Large intestine (tissue), 12 donors: ENCODE results near the gene PAIP2. TPM values are rescaled to one million over a fixed set of nuclear protein-coding genes. Genes with fewer than 3 reads are reported as not detected.
A peak's percentile ranks its signal among the peaks of the same experiment; 100 is the strongest.

Source experiments
- DNase-seq, 2 donors: peaks; one replicate each; pipeline versions ENCODE4 v3.0.0 to v3.0.0-alpha.2; 2013
- H3K27ac ChIP-seq: one replicate; pipeline ENCODE4 v1.5.1; 2013; ENCODE audit warnings: low read length
- H3K27me3 ChIP-seq: 2 replicates; pipeline ENCODE4 v1.6.1; 2013; ENCODE audit warnings: low read length; ENCODE audit not compliant: control insufficient read depth, insufficient read depth
- H3K36me3 ChIP-seq: 2 replicates; pipeline ENCODE4 v1.6.1; 2013; ENCODE audit warnings: low read length; ENCODE audit not compliant: control insufficient read depth, insufficient read depth
- H3K4me1 ChIP-seq: one replicate; pipeline ENCODE4 v1.6.1; 2013; ENCODE audit warnings: low read length; ENCODE audit not compliant: control insufficient read depth, insufficient read depth
- H3K4me3 ChIP-seq: one replicate; pipeline ENCODE4 v1.5.1; 2013; ENCODE audit warnings: low read length
- H3K9me3 ChIP-seq: one replicate; pipeline ENCODE4 v1.6.1; 2013; ENCODE audit warnings: mild to moderate bottlenecking, low read depth, low read length, moderate library complexity; ENCODE audit not compliant: control insufficient read depth
- WGBS: methylation state at CpG from one replicate; pipeline ENCODE4 v1.1.5; 2013; ENCODE audit warnings: low lambda C conversion rate; ENCODE audit not compliant: insufficient coverage; 5-methylcytosine and 5-hydroxymethylcytosine counted together
- long read RNA-seq, 11 donors: transcript quantifications; one replicate each; lab custom pipeline, GENCODE V29; 2026
- polyA plus RNA-seq: library from polyadenylated mRNA; unstranded; fragments of 120-200 nt; gene quantifications from one replicate; pipeline ENCODE4 v1.2.1, GENCODE V29; 2013

PAIP2 gene, protein sequence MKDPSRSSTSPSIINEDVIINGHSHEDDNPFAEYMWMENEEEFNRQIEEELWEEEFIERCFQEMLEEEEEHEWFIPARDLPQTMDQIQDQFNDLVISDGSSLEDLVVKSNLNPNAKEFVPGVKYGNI
- polyA plus RNA-seq, result 79.9 TPM
- long read RNA-seq, donor 1, transcript PAIP2-201 (4 exons, 1,459 nt), result major isoform, 26 of 36 reads
- long read RNA-seq, donor 1, partial matches to known transcripts, result 6 of 36 reads
- long read RNA-seq, donor 1, other reads (novel, unspliced or antisense), result 0 of 36 reads
- long read RNA-seq, donor 2, transcript PAIP2-201 (4 exons, 1,459 nt), result major isoform, 52 of 56 reads
- long read RNA-seq, donor 2, partial matches to known transcripts, result 0 of 56 reads
- long read RNA-seq, donor 2, other reads (novel, unspliced or antisense), result 0 of 56 reads
- long read RNA-seq, donor 3, transcript PAIP2-201 (4 exons, 1,459 nt), result major isoform, 60 of 83 reads
- long read RNA-seq, donor 3, transcript PAIP2-206 (3 exons, 815 nt), result minor isoform, 6 of 83 reads
- long read RNA-seq, donor 3, partial matches to known transcripts, result 17 of 83 reads
- long read RNA-seq, donor 3, other reads (novel, unspliced or antisense), result 0 of 83 reads
- long read RNA-seq, donor 4, partial matches to known transcripts, result 0 of 7 reads
- long read RNA-seq, donor 4, other reads (novel, unspliced or antisense), result 0 of 7 reads
- long read RNA-seq, donor 5, transcript PAIP2-201 (4 exons, 1,459 nt), result major isoform, 47 of 62 reads
- long read RNA-seq, donor 5, partial matches to known transcripts, result 6 of 62 reads
- long read RNA-seq, donor 5, other reads (novel, unspliced or antisense), result 5 of 62 reads
- long read RNA-seq, donor 6, transcript PAIP2-201 (4 exons, 1,459 nt), result major isoform, 44 of 133 reads
- long read RNA-seq, donor 6, partial matches to known transcripts, result 71 of 133 reads
- long read RNA-seq, donor 6, other reads (novel, unspliced or antisense), result 15 of 133 reads
- long read RNA-seq, donor 7, transcript PAIP2-201 (4 exons, 1,459 nt), result major isoform, 36 of 49 reads
- long read RNA-seq, donor 7, partial matches to known transcripts, result 5 of 49 reads
- long read RNA-seq, donor 7, other reads (novel, unspliced or antisense), result 5 of 49 reads
- long read RNA-seq, donor 8, transcript PAIP2-201 (4 exons, 1,459 nt), result major isoform, 61 of 76 reads
- long read RNA-seq, donor 8, partial matches to known transcripts, result 11 of 76 reads
- long read RNA-seq, donor 8, other reads (novel, unspliced or antisense), result 0 of 76 reads
- long read RNA-seq, donor 9, transcript PAIP2-201 (4 exons, 1,459 nt), result major isoform, 58 of 145 reads
- long read RNA-seq, donor 9, partial matches to known transcripts, result 87 of 145 reads
- long read RNA-seq, donor 9, other reads (novel, unspliced or antisense), result 0 of 145 reads
- long read RNA-seq, donor 10, transcript PAIP2-201 (4 exons, 1,459 nt), result major isoform, 66 of 70 reads
- long read RNA-seq, donor 10, partial matches to known transcripts, result 0 of 70 reads
- long read RNA-seq, donor 10, other reads (novel, unspliced or antisense), result 0 of 70 reads
- long read RNA-seq, donor 11, transcript PAIP2-201 (4 exons, 1,459 nt), result major isoform, 41 of 75 reads
- long read RNA-seq, donor 11, partial matches to known transcripts, result 30 of 75 reads
- long read RNA-seq, donor 11, other reads (novel, unspliced or antisense), result 0 of 75 reads

DNA sequence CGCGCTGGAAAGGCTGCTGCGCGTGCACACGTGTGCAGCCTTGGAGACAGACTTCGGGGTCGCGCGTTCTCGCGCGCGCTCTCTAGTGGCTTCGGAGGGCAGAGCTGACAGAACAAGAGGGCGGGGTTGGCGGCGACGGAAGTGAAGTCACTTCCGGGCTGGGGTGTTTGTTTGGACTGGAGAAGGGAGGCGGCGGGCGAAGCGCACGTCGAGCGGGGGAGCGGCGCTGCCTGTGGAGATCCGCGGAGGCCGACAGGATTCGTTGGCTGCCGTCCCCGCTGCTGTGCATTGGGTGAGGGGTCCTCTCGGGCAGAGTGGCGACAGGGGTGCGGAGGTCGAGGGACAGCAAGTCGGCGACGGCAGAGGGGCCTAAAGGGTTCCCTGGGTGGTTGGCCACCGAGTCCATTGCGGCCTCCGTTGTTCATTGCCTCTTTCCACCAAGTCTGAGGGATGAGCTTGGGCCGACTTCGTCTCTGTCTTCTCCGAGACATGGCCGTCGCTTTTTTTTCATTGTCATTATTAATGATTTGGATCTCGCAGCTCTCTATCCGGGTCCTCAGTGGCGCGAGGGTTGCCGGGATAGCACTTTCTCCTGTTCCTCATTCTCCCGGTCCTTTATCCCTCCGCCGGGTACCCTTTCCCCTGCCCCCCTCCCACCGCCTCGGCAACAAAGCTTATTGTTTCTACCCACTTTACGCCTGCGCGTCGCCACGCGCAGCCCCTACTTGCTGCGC, at the start of gene PAIP2:
Gene PAIP2 (plus strand): TSS at position 166 of the 734 bp plus-strand sequence. CDS start 21,931 bp downstream, outside the sequence.
- peak within 1 kb of the TSS; percentile 99 for H3K27ac ChIP-seq
- DNase-seq, result peak; percentile 98 to 99
- H3K36me3 ChIP-seq, result peaks cover 2% of the 10 kb centered on the region
- peaks cover 3% of the 10 kb centered on the region for H3K4me1 ChIP-seq
- 3% methylated on average over 5 of the region's 66 CpGs for WGBS
- H3K9me3 ChIP-seq, result no peaks in the 10 kb centered on the region
- peak within 1 kb of the TSS; percentile 98 for H3K4me3 ChIP-seq
- H3K27me3 ChIP-seq, result no peaks in the 10 kb centered on the region

- peaks cover 5% of the 10 kb centered on the region for H3K9me3 ChIP-seq
- H3K27me3 ChIP-seq, result no peaks in the 10 kb centered on the region
- no peaks in the 10 kb centered on the region for H3K36me3 ChIP-seq
- H3K4me3 ChIP-seq, result peak overlapping the region; percentile 96
- 50% methylated on average over 2 of the region's 11 CpGs for WGBS
- H3K27ac ChIP-seq, result peak overlapping the region; percentile 99
- peaks cover 11% of the 10 kb centered on the region for H3K4me1 ChIP-seq
- DNase-seq, result no peak
Measured at GRCh38 chr5:139293202-139293506, 48.5 kb upstream of the PAIP2 start.

GRCh38 chr5:139293507-139294373, 47.9 kb upstream of the PAIP2 start, which contains the start of gene MATR3:
TSS of gene MATR3 (plus strand) at chr5:139293740. CDS start at chr5:139307416, 13,676 bp downstream.
- peak within 1 kb of the TSS; percentile 99 for H3K27ac ChIP-seq
- DNase-seq, result peak; percentile 97 to 98
- H3K36me3 ChIP-seq, result no peaks in the 10 kb centered on the region
- peaks cover 11% of the 10 kb centered on the region for H3K4me1 ChIP-seq
- no peaks in the 10 kb centered on the region for H3K27me3 ChIP-seq
- no CpG with 5 or more reads among the region's 88 CpGs for WGBS
- peaks cover 5% of the 10 kb centered on the region for H3K9me3 ChIP-seq
- peak within 1 kb of the TSS; percentile 96 for H3K4me3 ChIP-seq

DNA sequence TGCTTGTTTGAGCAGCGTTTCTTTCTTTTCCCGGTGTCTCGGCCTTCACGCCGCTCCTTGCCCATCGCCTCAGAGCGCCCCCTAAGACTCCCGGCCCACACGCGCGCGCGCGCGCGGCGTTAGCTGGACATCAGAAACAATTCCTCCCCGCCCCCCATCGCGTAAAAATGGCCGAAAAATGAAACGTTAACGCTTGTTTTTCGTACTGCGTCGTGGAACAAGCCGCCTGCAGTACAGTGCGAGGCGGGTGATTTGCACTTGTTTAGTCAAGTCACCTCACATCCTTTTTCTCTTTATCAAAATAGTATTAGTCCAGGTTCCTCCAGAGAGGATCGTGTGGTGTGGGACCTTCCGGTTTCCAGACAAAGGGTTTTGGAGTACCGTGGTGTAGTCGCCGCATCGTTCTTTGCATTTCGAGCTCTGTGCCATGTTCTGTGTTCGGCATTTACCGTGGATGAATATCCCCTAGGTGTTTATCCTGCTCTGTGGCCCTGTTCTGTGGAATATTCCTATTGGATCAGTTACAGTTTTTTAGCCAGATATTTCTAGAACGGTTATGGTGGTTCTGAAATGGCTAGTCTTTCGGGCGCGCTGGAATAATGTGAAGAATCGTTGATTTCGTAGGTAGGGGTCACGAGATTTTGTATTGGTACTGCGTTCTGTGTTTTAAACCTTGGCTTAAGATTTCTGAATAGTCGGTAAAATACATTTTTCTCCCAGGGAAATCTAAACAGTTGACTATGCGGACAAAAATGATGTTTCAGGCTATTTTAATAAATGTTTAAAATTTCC, 47.1 kb upstream of the PAIP2 start:
- 3% methylated on average over 5 of the region's 48 CpGs for WGBS
- H3K4me1 ChIP-seq, result peaks cover 14% of the 10 kb centered on the region
- H3K27ac ChIP-seq, result peak overlapping the region; percentile 99

GRCh38 chr5:139295346-139296057, 46.2 kb upstream of the PAIP2 start:
- peak overlapping the region; percentile 96 for H3K4me3 ChIP-seq
- WGBS, result 3% methylated on average over 3 of the region's 16 CpGs
- peak in 1 of 2 donors; percentile 21 for DNase-seq
- H3K27ac ChIP-seq, result peak overlapping the region; percentile 99
- H3K4me1 ChIP-seq, result peaks cover 14% of the 10 kb centered on the region
- H3K36me3 ChIP-seq, result no peaks in the 10 kb centered on the region
- no peaks in the 10 kb centered on the region for H3K27me3 ChIP-seq
- H3K9me3 ChIP-seq, result peaks cover 5% of the 10 kb centered on the region

More for the DNA sequence above, 47.1 kb upstream of the PAIP2 start:
- Histone ChIP-seq H3K27me3 (no peaks in the 10 kb centered on the region), H3K9me3 (peaks cover 5% of the 10 kb centered on the region), H3K36me3 (no peaks in the 10 kb centered on the region), H3K4me3 (peak overlapping the region; percentile 96)
- DNase-seq, result peak; percentile 68 to 80

GRCh38 chr5:139296198-139296597, 45.5 kb upstream of the PAIP2 start:
- H3K27me3 ChIP-seq, result no peaks in the 10 kb centered on the region
- H3K9me3 ChIP-seq, result peaks cover 5% of the 10 kb centered on the region
- peaks cover 14% of the 10 kb centered on the region for H3K4me1 ChIP-seq
- no peak overlapping the region for H3K4me3 ChIP-seq
- no peaks in the 10 kb centered on the region for H3K36me3 ChIP-seq
- DNase-seq, result no peak
- no peak overlapping the region for H3K27ac ChIP-seq
- 41% methylated on average over 5 of the region's 6 CpGs for WGBS

DNA sequence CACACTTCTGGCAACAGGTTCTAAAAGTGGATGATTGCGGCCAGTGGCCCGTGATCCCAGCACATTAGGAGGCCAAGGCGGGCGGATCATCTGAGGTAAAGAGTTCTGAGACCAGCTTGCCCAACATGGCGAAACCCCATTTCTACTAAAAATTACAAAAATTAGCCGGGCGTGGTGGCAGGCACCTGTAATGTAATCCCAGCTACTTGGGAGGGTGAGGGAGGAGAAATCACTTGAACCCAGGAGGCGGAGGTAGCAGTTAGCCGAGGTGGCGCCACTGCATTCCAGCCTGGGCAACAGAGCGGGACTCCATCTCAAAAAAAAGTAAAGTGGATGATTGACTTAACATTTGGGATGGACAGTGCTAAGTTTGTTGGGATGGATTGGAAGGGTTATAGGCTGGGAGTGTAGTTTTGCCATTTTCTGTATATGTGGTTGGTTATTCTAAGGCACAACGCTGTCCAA, 44.8 kb upstream of the PAIP2 start:
- H3K27me3 ChIP-seq, result no peaks in the 10 kb centered on the region
- WGBS, result no CpG with 5 or more reads among the region's 12 CpGs
- no peak overlapping the region for H3K27ac ChIP-seq
- H3K4me1 ChIP-seq, result peaks cover 14% of the 10 kb centered on the region
- H3K36me3 ChIP-seq, result no peaks in the 10 kb centered on the region
- H3K9me3 ChIP-seq, result peaks cover 5% of the 10 kb centered on the region
- DNase-seq, result no peak
- no peak overlapping the region for H3K4me3 ChIP-seq
